ENCODE data around the gene FICD. TPM values are rescaled to one million over a fixed set of nuclear protein-coding genes. Genes with fewer than 3 reads are reported as not detected.

The FICD gene
- total and polyA plus RNA-seq, 2 of the 13 experiments (the other 11 are each of a cell fraction or from before 2014, with no cell fraction given): 0.99 to 3.0 TPM

DNA sequence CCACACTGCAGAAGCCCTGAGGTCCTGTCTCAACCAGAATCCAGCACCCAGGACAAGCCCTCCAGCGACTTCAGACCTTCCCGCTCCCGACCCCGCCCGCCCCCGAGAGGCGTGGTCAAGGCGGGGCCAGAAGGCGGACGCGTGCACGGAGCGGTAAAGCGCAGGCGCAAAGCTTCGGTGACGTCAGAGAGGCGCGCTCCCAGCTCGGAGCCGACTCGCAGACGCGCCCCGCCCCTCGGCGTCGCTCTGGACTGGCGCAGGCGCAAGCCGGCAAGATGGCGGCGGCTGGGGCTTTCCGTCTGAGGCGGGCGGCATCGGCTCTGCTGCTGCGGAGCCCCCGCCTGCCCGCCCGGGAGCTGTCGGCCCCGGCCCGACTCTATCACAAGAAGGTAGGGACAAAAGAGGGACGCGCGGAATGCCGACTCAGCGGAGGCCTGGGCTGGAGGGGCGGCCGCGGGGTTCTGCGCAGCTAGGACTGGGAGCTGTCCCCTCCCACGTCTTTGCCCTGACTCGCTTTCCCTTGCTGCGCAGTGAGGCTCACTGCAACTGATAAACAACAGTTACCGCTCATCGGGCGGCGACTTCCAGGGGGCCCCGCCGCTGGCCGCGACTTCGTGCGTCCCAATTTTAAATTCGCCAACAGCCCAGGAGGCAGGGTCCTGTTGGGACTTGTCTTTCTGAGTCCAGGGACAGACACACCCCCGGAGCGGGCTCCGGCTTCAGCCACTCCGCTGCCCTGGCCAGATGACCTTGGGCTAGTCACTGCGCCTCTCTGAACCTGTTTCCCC lies 47.5 kb downstream of the FICD start, which contains the start of gene ISCU (continued):
- TF ChIP-seq, protein P1, sequence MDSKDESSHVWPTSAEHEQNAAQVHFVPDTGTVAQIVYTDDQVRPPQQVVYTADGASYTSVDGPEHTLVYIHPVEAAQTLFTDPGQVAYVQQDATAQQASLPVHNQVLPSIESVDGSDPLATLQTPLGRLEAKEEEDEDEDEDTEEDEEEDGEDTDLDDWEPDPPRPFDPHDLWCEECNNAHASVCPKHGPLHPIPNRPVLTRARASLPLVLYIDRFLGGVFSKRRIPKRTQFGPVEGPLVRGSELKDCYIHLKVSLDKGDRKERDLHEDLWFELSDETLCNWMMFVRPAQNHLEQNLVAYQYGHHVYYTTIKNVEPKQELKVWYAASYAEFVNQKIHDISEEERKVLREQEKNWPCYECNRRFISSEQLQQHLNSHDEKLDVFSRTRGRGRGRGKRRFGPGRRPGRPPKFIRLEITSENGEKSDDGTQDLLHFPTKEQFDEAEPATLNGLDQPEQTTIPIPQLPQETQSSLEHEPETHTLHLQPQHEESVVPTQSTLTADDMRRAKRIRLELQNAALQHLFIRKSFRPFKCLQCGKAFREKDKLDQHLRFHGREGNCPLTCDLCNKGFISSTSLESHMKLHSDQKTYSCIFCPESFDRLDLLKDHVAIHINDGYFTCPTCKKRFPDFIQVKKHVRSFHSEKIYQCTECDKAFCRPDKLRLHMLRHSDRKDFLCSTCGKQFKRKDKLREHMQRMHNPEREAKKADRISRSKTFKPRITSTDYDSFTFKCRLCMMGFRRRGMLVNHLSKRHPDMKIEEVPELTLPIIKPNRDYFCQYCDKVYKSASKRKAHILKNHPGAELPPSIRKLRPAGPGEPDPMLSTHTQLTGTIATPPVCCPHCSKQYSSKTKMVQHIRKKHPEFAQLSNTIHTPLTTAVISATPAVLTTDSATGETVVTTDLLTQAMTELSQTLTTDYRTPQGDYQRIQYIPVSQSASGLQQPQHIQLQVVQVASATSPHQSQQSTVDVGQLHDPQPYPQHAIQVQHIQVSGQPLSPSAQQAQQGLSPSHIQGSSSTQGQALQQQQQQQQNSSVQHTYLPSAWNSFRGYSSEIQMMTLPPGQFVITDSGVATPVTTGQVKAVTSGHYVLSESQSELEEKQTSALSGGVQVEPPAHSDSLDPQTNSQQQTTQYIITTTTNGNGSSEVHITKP (CRISPR knock-in tag; IDR thresholded peaks at IDR 0.05; ENCODE audit: low read depth): no peak
- TF ChIP-seq ZNF768 (CRISPR knock-in tag; IDR thresholded peaks at IDR 0.05) (peak; percentile 36; the same call in 1 of the 2 replicates), ZNF773 (CRISPR knock-in tag; IDR thresholded peaks at IDR 0.05; ENCODE audit: borderline replicate concordance) (no peak; the same call in 1 of the 2 replicates), NAIF1 (CRISPR knock-in tag; IDR thresholded peaks at IDR 0.05; ENCODE audit: borderline replicate concordance) (peak; percentile 20; the same call in 1 of the 2 replicates), ZNF589 (CRISPR knock-in tag; conservative IDR thresholded peaks at IDR 0.05) (no peak), JDP2 (CRISPR knock-in tag; IDR thresholded peaks at IDR 0.05; ENCODE audit: borderline replicate concordance) (no peak), GPN1 (CRISPR knock-in tag; IDR thresholded peaks at IDR 0.05; ENCODE audit: borderline replicate concordance) (no peak), ZNF616 (CRISPR knock-in tag; IDR thresholded peaks at IDR 0.05; ENCODE audit: low read depth) (0 out of 2 replicates have a peak, but pooled peaks have one; percentile 36), ATF7 (IDR thresholded peaks at IDR 0.05) (peak; percentile 81), ATF7 (CRISPR knock-in tag; IDR thresholded peaks at IDR 0.05) (no peak), HNF4A (CRISPR knock-in tag; IDR thresholded peaks at IDR 0.05) (no peak), ZNF891 (CRISPR knock-in tag; IDR thresholded peaks at IDR 0.05) (peak; percentile 68; the same call in 1 of the 2 replicates), NFE2L1 (CRISPR knock-in tag; IDR thresholded peaks at IDR 0.05; ENCODE audit: borderline replicate concordance) (no peak)
- TF ChIP-seq, protein P2, sequence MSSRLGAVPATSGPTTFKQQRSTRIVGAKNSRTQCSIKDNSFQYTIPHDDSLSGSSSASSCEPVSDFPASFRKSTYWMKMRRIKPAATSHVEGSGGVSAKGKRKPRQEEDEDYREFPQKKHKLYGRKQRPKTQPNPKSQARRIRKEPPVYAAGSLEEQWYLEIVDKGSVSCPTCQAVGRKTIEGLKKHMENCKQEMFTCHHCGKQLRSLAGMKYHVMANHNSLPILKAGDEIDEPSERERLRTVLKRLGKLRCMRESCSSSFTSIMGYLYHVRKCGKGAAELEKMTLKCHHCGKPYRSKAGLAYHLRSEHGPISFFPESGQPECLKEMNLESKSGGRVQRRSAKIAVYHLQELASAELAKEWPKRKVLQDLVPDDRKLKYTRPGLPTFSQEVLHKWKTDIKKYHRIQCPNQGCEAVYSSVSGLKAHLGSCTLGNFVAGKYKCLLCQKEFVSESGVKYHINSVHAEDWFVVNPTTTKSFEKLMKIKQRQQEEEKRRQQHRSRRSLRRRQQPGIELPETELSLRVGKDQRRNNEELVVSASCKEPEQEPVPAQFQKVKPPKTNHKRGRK (CRISPR knock-in tag; IDR thresholded peaks at IDR 0.05): 0 out of 2 replicates have a peak, but pooled peaks have one; percentile 24
- TF ChIP-seq, protein P3, sequence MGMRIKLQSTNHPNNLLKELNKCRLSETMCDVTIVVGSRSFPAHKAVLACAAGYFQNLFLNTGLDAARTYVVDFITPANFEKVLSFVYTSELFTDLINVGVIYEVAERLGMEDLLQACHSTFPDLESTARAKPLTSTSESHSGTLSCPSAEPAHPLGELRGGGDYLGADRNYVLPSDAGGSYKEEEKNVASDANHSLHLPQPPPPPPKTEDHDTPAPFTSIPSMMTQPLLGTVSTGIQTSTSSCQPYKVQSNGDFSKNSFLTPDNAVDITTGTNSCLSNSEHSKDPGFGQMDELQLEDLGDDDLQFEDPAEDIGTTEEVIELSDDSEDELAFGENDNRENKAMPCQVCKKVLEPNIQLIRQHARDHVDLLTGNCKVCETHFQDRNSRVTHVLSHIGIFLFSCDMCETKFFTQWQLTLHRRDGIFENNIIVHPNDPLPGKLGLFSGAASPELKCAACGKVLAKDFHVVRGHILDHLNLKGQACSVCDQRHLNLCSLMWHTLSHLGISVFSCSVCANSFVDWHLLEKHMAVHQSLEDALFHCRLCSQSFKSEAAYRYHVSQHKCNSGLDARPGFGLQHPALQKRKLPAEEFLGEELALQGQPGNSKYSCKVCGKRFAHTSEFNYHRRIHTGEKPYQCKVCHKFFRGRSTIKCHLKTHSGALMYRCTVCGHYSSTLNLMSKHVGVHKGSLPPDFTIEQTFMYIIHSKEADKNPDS (CRISPR knock-in tag; IDR thresholded peaks at IDR 0.05): no peak; the same call in 1 of the 2 replicates
- TF ChIP-seq, protein P4, sequence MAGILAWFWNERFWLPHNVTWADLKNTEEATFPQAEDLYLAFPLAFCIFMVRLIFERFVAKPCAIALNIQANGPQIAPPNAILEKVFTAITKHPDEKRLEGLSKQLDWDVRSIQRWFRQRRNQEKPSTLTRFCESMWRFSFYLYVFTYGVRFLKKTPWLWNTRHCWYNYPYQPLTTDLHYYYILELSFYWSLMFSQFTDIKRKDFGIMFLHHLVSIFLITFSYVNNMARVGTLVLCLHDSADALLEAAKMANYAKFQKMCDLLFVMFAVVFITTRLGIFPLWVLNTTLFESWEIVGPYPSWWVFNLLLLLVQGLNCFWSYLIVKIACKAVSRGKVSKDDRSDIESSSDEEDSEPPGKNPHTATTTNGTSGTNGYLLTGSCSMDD (CRISPR knock-in tag; IDR thresholded peaks at IDR 0.05): no peak

Measured in HepG2 (cell line).